Stimulated activated CD4-positive, alpha-beta T cell treated with anti-CD3 and anti-CD28 coated beads, Interleukin-4, amount 100 ng/mL, for 4 hours (primary cell): Measurements from ENCODE around the gene RPL26.
"Not testable (repeated sequence)": the region's sequence is repeated elsewhere in the genome, so short reads cannot be mapped to it uniquely, and the experiment has no call there.

Experiments used
- DNase-seq, 2 experiments: peaks; one replicate each; pipeline ENCODE4 v3.0.0-alpha.2; 2020

RPL26 gene

GRCh38 chr17:8362651-8363332 lies 20.2 kb downstream of the RPL26 start:
- DNase-seq: no peak

DNA sequence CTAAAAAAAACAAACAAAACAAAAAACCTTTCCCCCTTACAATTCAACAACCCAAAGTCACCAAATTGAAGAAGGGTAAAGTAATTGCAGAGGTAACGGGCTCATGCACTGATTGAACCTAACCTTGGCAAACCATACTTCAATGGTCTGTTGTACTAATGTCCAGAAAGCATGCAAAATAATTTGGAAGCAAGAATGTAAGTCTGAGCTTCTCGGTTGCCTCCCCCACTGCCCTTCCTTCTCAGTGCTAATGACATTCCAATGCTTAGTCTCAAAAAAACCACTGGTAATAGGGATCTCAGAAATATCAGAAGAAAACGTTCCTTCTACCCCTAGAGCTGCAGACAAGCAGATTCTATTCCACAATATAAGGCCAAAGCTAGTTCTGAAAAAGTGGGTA lies 22.2 kb downstream of the RPL26 start:
- no peak for DNase-seq

DNA sequence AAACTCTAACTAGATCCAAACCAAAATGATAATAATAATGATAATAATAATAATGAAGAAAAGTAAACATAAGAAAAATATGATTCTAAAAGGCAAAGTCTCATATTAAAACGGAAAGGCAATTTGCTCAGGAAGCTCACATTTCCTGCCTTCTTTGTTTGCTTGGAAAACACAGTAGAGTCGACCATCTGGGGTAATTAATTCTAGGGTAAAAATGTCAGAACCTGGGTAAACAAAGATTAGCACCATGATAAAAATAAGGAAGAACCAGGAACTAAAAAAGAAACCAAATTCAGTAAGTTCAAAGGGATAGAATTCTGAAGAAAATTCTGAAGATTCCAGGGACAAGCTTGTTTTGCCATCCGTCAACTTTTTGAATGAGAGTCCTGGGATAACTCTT lies 22.7 kb downstream of the RPL26 start:
- DNase-seq: no peak

GRCh38 chr17:8359769-8360168 lies 23.2 kb downstream of the RPL26 start:
- no peak for DNase-seq

DNA sequence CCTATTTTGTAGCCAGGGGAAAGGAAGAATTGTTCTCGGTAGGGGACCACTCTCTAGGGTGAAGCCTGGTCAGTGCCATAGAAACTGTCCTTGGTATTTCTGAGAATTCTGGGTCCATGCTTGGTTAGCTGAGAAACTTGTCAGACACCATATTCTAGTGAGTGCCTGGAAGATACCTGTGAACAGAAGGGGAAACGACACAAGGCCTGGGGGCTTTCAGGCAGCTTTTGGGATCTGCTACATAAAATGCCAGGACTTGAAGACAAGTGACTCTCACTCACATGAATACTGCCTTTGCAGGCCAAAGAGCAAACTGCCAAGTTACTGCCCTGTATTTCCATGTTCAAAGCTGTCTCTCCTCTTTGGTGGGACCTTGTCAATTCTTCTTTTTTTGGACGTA lies 25.1 kb downstream of the RPL26 start:
- no peak for DNase-seq

DNA sequence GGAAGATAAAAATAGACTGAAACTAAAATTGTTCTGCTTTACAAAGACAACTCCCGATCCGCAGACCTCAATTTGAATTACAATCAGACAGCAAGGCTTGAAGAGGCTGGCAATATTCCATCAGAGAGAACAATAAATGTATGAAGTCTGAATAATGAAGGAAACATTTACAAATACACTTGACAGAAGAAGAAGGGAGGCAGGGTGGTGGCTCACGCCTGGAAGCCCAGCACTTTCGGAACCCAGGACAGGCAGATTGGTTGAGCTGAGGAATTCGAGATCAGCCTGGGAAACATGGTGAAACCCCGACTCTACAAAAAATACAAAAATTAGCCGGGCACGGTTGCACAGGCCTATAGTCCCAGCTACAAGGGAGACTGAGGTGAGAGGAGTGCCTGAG lies 28.8 kb downstream of the RPL26 start:
- DNase-seq: no peak

DNA sequence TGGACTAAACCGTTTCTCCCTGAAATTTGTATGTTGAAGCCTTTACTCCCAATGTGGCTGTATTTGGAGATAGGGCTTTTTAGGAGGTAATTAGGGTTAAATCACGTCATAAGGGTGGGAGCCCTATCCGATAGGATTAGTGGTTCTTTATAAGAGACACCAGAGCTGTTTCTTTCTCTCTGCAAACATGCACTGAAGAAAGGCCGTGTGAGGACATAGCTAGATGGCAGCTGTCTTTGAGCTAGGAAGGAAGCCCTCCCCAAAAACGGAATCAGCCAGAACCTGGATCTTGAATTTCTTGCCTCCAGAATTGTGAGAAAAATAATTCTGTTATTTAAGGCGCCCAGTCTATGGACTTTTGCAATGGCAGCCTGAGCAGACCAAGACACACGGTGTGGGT lies 29.3 kb downstream of the RPL26 start:
- no peak for DNase-seq

DNA sequence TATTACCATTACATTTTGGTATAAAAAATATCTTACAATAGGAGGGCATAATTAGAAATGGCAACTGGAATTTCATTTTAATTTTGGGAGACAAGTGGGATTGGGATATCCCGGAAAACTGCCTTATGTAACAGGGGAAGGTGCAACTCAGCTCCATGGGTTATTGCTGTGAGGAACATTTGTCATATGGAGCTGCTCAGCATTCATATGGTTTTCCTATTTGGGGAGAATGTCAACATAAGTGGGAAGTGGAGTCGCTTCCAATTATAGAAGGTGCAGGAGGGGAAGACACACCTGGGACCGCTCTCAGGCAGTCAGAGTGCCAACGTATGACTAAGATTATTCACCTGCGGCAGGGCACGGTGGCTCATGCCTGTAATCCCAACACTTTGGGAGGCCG lies 32.7 kb downstream of the RPL26 start:
- no peak for DNase-seq

DNA sequence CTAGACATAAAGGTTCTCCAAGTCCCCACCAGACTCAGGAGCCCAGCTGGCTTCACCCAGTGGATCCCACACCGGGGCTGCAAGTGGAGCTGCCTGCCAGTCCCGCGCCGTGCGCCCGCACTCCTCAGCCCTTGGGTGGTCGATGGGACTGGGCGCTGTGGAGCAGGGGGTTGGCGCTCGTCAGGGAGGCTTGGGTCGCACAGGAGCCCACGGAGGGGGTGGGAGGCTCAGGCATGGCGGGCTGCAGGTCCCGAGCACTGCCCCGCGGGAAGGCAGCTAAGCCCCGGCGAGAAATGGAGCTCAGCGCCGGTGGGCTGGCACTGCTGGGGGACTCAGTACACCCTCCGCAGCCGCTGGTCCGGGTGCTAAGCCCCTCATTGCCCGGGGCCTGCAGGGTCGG lies 36.0 kb downstream of the RPL26 start:
- not testable (repeated sequence) for DNase-seq

DNA sequence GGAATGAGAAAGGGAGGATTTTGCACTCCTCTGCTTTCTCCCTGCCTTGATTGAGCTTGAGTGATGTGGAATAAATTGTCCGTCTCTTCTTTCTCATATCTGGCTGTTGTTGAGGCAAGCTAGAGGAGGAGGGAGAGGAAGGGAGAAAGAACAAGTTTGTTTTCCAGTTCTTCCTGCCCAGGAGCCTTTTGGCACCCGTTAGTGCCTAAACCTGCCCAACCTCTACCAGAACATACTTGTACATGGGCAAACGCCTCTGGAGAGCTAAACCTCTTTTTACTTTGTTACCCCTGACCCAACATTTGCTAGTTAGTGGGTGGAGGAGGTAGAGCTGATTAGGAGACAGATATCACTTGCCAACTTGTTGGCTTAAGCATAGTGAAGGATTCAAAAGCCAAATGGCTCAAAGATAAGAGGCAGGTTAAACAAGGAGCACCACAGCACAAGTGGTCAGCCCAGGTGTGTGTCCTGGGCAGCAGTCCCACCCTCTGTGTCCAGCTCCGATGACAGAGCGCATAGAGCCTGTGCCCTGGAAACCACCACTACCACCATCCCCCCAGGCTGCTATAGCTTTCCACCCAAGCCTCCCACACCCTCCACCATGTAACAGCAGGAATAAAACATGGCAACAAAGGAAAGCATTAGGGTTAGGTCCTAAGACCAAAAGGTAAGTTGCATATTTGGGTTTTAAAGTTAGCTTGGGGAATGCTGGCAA lies 36.9 kb downstream of the RPL26 start:
- DNase-seq: no peak

- DNase-seq: no peak
Measured at GRCh38 chr17:8345052-8345690, 37.8 kb downstream of the RPL26 start.

DNA sequence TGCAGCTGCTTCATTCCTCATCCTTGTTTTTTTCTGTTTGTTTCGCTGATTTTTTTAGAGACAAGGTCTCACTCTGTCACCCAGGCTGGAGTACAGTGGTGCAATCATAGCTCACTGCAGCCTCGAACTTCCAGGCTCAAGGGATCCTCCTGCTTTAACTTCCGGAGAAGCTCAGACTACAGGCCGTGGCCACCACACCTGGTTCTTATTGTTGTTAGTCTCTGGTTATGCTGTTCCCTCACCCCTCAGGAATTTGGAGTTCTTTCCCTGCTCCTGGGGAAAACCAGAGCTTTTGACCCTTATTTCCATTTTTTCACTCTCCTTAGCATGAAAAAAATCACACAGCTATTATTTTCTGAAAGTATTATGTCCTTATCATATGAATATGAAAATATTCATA lies 41.5 kb downstream of the RPL26 start:
- no peak for DNase-seq

GRCh38 chr17:8339540-8339939 lies 43.5 kb downstream of the RPL26 start, which contains the start of gene ODF4:
TSS of gene ODF4 (plus strand) at chr17:8339840. CDS start at chr17:8340052, 212 bp downstream.
- DNase-seq: no peak

DNA sequence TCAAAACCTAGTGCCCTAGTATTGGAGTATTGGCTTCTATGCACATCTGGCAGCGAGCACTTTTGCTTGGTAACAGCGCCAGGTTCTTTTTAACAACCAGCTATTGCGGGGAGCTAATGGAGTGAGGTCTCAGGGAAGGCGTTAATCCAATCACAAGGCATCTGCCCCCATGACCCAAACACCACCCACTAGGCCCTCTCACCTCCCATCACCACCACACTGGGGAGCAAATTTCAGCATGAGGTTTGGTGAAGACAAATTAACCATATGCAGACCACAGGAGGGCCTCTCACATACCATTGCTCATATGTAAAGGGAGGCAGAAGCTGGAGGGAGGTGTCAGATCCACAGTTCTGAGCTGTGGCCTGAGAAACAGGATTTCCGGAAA lies 44.2 kb downstream of the RPL26 start:
- DNase-seq: no peak

GRCh38 chr17:8337802-8338752 lies 44.9 kb downstream of the RPL26 start:
- DNase-seq: no peak

DNA sequence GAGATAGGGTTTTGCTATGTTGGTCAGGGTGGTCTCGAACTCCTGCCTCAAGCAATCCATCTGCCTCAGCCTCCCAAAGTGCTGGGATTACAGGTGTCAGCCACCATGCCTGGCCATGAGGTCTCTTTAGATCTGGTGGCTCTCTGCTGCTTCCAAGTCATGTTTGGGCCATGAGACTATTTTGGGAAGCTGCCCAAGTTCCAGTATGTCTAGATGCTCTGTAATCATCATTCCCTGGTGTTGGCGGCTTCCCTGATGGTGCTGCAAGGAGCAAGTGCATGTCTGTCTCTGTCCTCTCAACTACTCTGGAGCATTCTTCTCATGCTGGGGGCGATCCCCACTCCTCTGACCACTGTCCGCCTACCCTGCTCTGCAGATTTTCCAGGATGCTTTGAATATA lies 49.7 kb downstream of the RPL26 start:
- no peak for DNase-seq

DNA sequence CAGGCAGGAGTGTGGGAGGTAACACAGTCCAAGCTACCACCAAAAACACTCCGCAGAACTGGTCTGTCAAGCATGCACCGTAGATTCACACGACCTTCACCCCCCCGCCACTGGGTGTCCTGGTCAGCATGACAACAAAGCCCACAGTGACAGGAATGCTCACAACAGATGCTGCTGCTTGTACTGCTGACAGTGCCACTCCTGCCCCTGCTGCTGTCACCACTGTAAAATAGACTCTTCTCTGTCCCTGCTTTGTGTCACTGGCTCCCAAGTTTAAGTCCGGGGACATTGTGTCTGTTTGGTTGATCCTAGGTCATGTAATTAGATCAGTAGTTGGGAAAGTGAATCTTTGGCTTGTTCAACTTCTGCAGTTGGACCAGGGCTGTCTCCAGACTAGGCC lies 50.3 kb downstream of the RPL26 start:
- no peak for DNase-seq

DNA sequence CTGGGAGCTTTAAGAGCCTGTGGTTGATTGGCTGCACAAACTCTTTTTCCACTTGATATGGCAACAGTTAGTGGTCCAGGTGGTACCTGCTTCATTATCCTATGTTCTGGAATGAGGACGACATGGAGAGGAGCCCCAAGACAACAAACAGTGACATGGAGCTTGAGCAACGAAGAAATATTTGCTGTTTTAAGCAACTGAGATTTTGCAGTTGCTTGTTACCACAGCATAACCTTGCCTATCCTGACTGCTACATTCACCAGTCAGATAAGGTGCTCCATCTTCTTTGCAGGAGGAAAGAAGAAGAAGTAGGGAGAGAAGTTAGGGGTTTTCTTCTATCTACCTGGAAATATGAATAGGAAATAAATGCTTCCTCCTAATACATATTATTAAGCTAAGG lies 50.9 kb downstream of the RPL26 start:
- no peak for DNase-seq
